GM12878 (cell line): Measurements from ENCODE around the gene MFNG. TPM values are rescaled to one million over a fixed set of nuclear protein-coding genes. Genes with fewer than 3 reads are reported as not detected.

Experiments
- ATAC-seq: fragments of 200-7000 bp; cut with Tn5 transposase; 3 replicates; pipeline ENCODE4 v1.9.1; 2020; ENCODE audit warnings: mild to moderate bottlenecking, moderate library complexity
- BruUV-seq: library from RNA; stranded (reverse); fragments of 400-500 nt; replicated peaks from 2 replicates; lab custom pipeline; 2021; lab: Mats Ljungman, UMichigan
- CTCF ChIA-PET: fragments of 300-600 bp; sonication (Branson Sonifier 250); formaldehyde crosslinking; extraction: SDS; loops from one replicate; lab custom pipeline; 2021; ENCODE audit warnings: inconsistent platforms; lab: Yijun Ruan, JAX
- POLR2A ChIA-PET: fragments of 350-600 bp; formaldehyde crosslinking; extraction: SDS; loops from one replicate; lab custom pipeline; 2021; ENCODE audit warnings: inconsistent platforms; lab: Charles Lee
- RAD21 ChIA-PET: fragments of 300-600 bp; sonication (Branson Sonifier 250); formaldehyde crosslinking; loops from one replicate; lab custom pipeline; 2023; ENCODE audit warnings: antibody characterized with exemption; ENCODE audit not compliant: unreplicated experiment; lab: Charles Lee
- SMC1A ChIA-PET: fragments of 300-600 bp; sonication (Branson Sonifier 250); formaldehyde crosslinking; loops from one replicate; lab custom pipeline; 2023; ENCODE audit not compliant: unreplicated experiment, uncharacterized antibody; lab: Charles Lee
- DNase-seq: peaks from one replicate; pipeline ENCODE4 v3.0.0-alpha.2; 2011; ENCODE audit warnings: low read depth, low spot score
- FAIRE-seq: peaks from 3 replicates; lab custom pipeline; 2011; peaks lifted over from hg19 to GRCh38; lab: Jason Lieb, UNC
- H2AFZ ChIP-seq: 2 replicates; pipeline ENCODE4 v1.6.0; 2011; ENCODE audit warnings: low read depth, low read length, control low read depth; ENCODE audit not compliant: control insufficient read depth
- H3K27ac ChIP-seq: 2 replicates; pipeline ENCODE4 v1.5.1; 2011; ENCODE audit warnings: control low read depth; ENCODE audit not compliant: control insufficient read depth, insufficient read depth
- H3K27me3 ChIP-seq, 2 experiments: replicated peaks in 1 of 2; 2 replicates each; pipeline versions ENCODE4 v1.6.0 to v1.6.1; 2011; ENCODE audit warnings: low read length in 1 of 2; ENCODE audit not compliant: control insufficient read depth in 2 of 2, insufficient read depth in 2 of 2
- H3K36me3 ChIP-seq, 2 experiments: 2 replicates each; pipeline ENCODE4 v1.5.1; 2011; ENCODE audit warnings: low read length in 1 of 2; ENCODE audit not compliant: control insufficient read depth in 2 of 2, insufficient read depth in 2 of 2
- H3K4me1 ChIP-seq: 2 replicates; pipeline ENCODE4 v1.6.1; 2011; ENCODE audit warnings: mild to moderate bottlenecking, low read length, moderate library complexity, mixed read lengths; ENCODE audit not compliant: control insufficient read depth, insufficient read depth
- H3K4me2 ChIP-seq: 2 replicates; pipeline ENCODE4 v1.6.0; 2011; ENCODE audit warnings: control low read depth; ENCODE audit not compliant: control insufficient read depth, insufficient read depth
- H3K4me3 ChIP-seq: fragments of 200-600 bp; sonication (generic); 2 replicates; pipeline ENCODE4 v1.5.1; 2016
- H3K79me2 ChIP-seq: 2 replicates; pipeline ENCODE4 v1.6.0; 2011; ENCODE audit warnings: low read length; ENCODE audit not compliant: control insufficient read depth, insufficient read depth
- H3K9ac ChIP-seq: 2 replicates; pipeline ENCODE4 v1.8.0; 2011; ENCODE audit warnings: low read length, control low read depth, mixed read lengths; ENCODE audit not compliant: control insufficient read depth, insufficient read depth
- H3K9me3 ChIP-seq: replicated peaks from 3 replicates; pipeline ENCODE4 v1.5.1; 2011; ENCODE audit warnings: mild to moderate bottlenecking, low read length; ENCODE audit not compliant: control insufficient read depth, insufficient read depth
- H4K20me1 ChIP-seq: 2 replicates; pipeline ENCODE4 v1.6.0; 2011; ENCODE audit not compliant: control insufficient read depth, insufficient read depth
- HDGF ChIP-seq: fragments of 450-650 bp; IDR thresholded peaks from 2 replicates; pipeline ENCODE4 v1.6.1; 2016; ENCODE audit warnings: antibody characterized with exemption
- ZBTB11 ChIP-seq: fragments of 450-650 bp; formaldehyde crosslinking; IDR thresholded peaks from 2 replicates; pipeline ENCODE4 v1.5.0; 2022; ENCODE audit warnings: mild to moderate bottlenecking, missing genetic modification characterization
- ZNF207 ChIP-seq: fragments of 450-650 bp; IDR thresholded peaks from 2 replicates; pipeline ENCODE4 v1.6.1; 2014; ENCODE audit warnings: antibody characterized with exemption, mild to moderate bottlenecking, borderline replicate concordance
- WGBS: methylation state at CpG from one replicate; pipeline ENCODE4 v1.1.6; 2016; ENCODE audit warnings: low lambda C conversion rate; ENCODE audit not compliant: insufficient replicate concordance, insufficient coverage; ENCODE audit errors: missing lambda C conversion rate; 5-methylcytosine and 5-hydroxymethylcytosine counted together
- in situ Hi-C: fragments of 300-500 bp; cut with MboI; formaldehyde crosslinking; loops from 9 replicates; pipeline ENCODE4 v1.14.3; 2018; ENCODE audit warnings: mixed read lengths
- intact Hi-C: fragments of 100-400 bp; cut with micrococcal nuclease; formaldehyde crosslinking; loops from one replicate; pipeline ENCODE4 v1.14.2; 2022; ENCODE audit not compliant: unreplicated experiment
- polyA plus RNA-seq, 11 experiments: library from polyadenylated mRNA; depleted of rRNA in 4 of 11; unstranded in 6 of 11; stranded (reverse) in 5 of 11; fragments of >200 nt; fragmentation: Nextera tagmentation in 4 of 11; fragmentation: Illumina TruSeq in 1 of 11; extraction: Ambion mirVana in 4 of 11; extraction: Trizol in 1 of 11; gene quantifications; 1 replicate in 1 of 11; 2 replicates in 10 of 11; pipeline versions ENCODE4 v1.2.1 to v1.2.3, GENCODE V29; 2011 to 2016; ENCODE audit warnings: inconsistent platforms in 2 of 11, missing spikeins in 2 of 11, low read depth in 1 of 11
- total RNA-seq, 4 experiments: library from RNA; depleted of rRNA in 3 of 4; stranded (reverse); fragments of >200 nt in 3 of 4; fragmentation: Illumina TruSeq in 1 of 4; extraction: Trizol in 1 of 4; gene quantifications; 2 replicates each; pipeline versions ENCODE4 v1.2.1 to v1.2.3, GENCODE V29; 2013 to 2021

Gene MFNG
- total and polyA plus RNA-seq, 10 of the 15 experiments (the other 5 are each of a cell fraction or from before 2014, with no cell fraction given) = 11.5 to 117 (median 68.5) TPM

- WGBS = 4% methylated on average over 10 of the region's 10 CpGs
- H3K9me3 ChIP-seq = no peaks in the 10 kb centered on the region
- in situ Hi-C loops (no loop called here), intact Hi-C loops (no loop called here)
- no peaks in the 10 kb centered on the region; the same call in 1 of the 2 replicates for H3K4me1 ChIP-seq
- FAIRE-seq = no peak
- ChIA-PET CTCF (no interaction called here), POLR2A (no interaction called here), RAD21 (no interaction called here), SMC1A (no interaction called here)
- TF ChIP-seq HDGF = no peak
- TF ChIP-seq ZBTB11 (CRISPR knock-in tag) = no peak
- TF ChIP-seq ZNF207 = no peak
- no peaks in the 10 kb centered on the region; a peak in 2 of 4 replicates for H3K27me3 ChIP-seq
- DNase-seq = no peak
- ATAC-seq = no peak
- no peak overlapping the region for H2AFZ ChIP-seq
- no peaks in the 10 kb centered on the region for H4K20me1 ChIP-seq
- H3K79me2 ChIP-seq = no peaks in the 10 kb centered on the region
- H3K9ac ChIP-seq = no peak overlapping the region
- no peaks in the 10 kb centered on the region for H3K36me3 ChIP-seq
- no peak overlapping the region for H3K4me3 ChIP-seq
- H3K27ac ChIP-seq = no peak overlapping the region
- no peak overlapping the region for H3K4me2 ChIP-seq
- no TSS peak for BruUV-seq
Measured at GRCh38 chr22:37525073-37525745, 39.0 kb upstream of the MFNG start.
